Measurements from ENCODE around the gene LRRC8C. TPM values are rescaled to one million over a fixed set of nuclear protein-coding genes. Genes with fewer than 3 reads are reported as not detected.
"Not testable (repeated sequence)": the region's sequence is repeated elsewhere in the genome, so short reads cannot be mapped to it uniquely, and the experiment has no call there.

Gene LRRC8C
- total RNA-seq, 2 experiments from 2014 or later: 28.4 to 30.2 TPM

GRCh38 chr1:89702520-89703045 lies 69.7 kb downstream of the LRRC8C start:
- H3K27ac ChIP-seq (ENCODE audit: low read depth in 1 of 2, low read length in 2 of 2): no peak overlapping the region
- H3K9me3 Mint-ChIP-seq: no peaks in the 10 kb centered on the region
- ChIA-PET CTCF (interaction anchor here (1.9 kb wide), 1 partner anchor 60 kb away, joined by 7 read pairs; no protein-coding TSS in a partner anchor), POLR2A (interaction anchor here (1.4 kb wide), 1 partner anchor 43 kb away, joined by 4 read pairs; no protein-coding TSS in a partner anchor)
- H3K36me3 ChIP-seq (ENCODE audit: insufficient read depth, low read length): peaks cover 14% of the 10 kb centered on the region
- no peaks in the 10 kb centered on the region for H3K27me3 Mint-ChIP-seq
- intact Hi-C loops (cut with DNase I, micrococcal nuclease): loop anchor here in 1 of 2 experiments (5.0 kb wide), 1 partner anchor 70 kb away; the partner anchor contains the start of gene LRRC8C
- TF ChIP-seq CTCF (IDR thresholded peaks at IDR 0.05): no peak
- ATAC-seq (ENCODE audit: poor library complexity): no peak
- no peaks in the 10 kb centered on the region for H3K27me3 ChIP-seq (ENCODE audit: control insufficient read depth in 1 of 2, insufficient read depth in 2 of 2, low read length in 2 of 2)
- DNase-seq: no peak
- H3K4me3 ChIP-seq (ENCODE audit: low read length): no peak overlapping the region
- no peak overlapping the region for H3K27ac Mint-ChIP-seq
- H3K36me3 Mint-ChIP-seq (ENCODE audit: low read depth): peaks cover 73% of the 10 kb centered on the region
- peaks cover 26% of the 10 kb centered on the region for H3K4me1 ChIP-seq (ENCODE audit: insufficient read depth, low read length)
- H3K4me1 Mint-ChIP-seq (ENCODE audit: low read depth): peaks cover 70% of the 10 kb centered on the region
- no peak overlapping the region for H3K4me3 Mint-ChIP-seq
- H3K9me3 ChIP-seq (ENCODE audit: control insufficient read depth in 1 of 2, insufficient read depth in 1 of 2, low read length in 2 of 2): no peaks in the 10 kb centered on the region

- ChIA-PET CTCF (interaction anchor here (1.9 kb wide), 1 partner anchor 59 kb away, joined by 7 read pairs; no protein-coding TSS in a partner anchor), POLR2A (interaction anchor here (0.7 kb wide), 1 partner anchor 86 kb away, joined by 3 read pairs; no protein-coding TSS in a partner anchor)
- Histone ChIP-seq H3K27me3 (ENCODE audit: control insufficient read depth in 1 of 2, insufficient read depth in 2 of 2, low read length in 2 of 2) (no peaks in the 10 kb centered on the region), H3K4me1 (ENCODE audit: insufficient read depth, low read length) (peaks cover 22% of the 10 kb centered on the region), H3K27ac (ENCODE audit: low read depth in 1 of 2, low read length in 2 of 2) (no peak overlapping the region), H3K36me3 (ENCODE audit: insufficient read depth, low read length) (peaks cover 16% of the 10 kb centered on the region), H3K9me3 (ENCODE audit: control insufficient read depth in 1 of 2, insufficient read depth in 1 of 2, low read length in 2 of 2) (no peaks in the 10 kb centered on the region), H3K4me3 (ENCODE audit: low read length) (no peak overlapping the region)
- peaks cover 75% of the 10 kb centered on the region for H3K36me3 Mint-ChIP-seq (ENCODE audit: low read depth)
- H3K27me3 Mint-ChIP-seq: no peaks in the 10 kb centered on the region
- H3K9me3 Mint-ChIP-seq: no peaks in the 10 kb centered on the region
- H3K4me3 Mint-ChIP-seq: no peak overlapping the region
- peaks cover 70% of the 10 kb centered on the region for H3K4me1 Mint-ChIP-seq (ENCODE audit: low read depth)
- no peak for ATAC-seq (ENCODE audit: poor library complexity)
- peak overlapping the region; percentile 67 for H3K27ac Mint-ChIP-seq
- no peak for DNase-seq
- no peak for TF ChIP-seq CTCF (IDR thresholded peaks at IDR 0.05)
- intact Hi-C loops (cut with DNase I, micrococcal nuclease): loop anchor here in 1 of 2 experiments (5.0 kb wide), 1 partner anchor 71 kb away; the partner anchor contains the start of gene LRRC8C
These were observed 70.5 kb downstream of the LRRC8C start for GRCh38 chr1:89703469-89703868.

GRCh38 chr1:89704014-89704413 lies 71.1 kb downstream of the LRRC8C start:
- Mint-ChIP-seq H3K4me1 (ENCODE audit: low read depth) (peaks cover 70% of the 10 kb centered on the region), H3K27me3 (no peaks in the 10 kb centered on the region), H3K36me3 (ENCODE audit: low read depth) (peaks cover 75% of the 10 kb centered on the region), H3K27ac (peak overlapping the region; percentile 67), H3K4me3 (no peak overlapping the region), H3K9me3 (no peaks in the 10 kb centered on the region)
- Histone ChIP-seq H3K9me3 (ENCODE audit: control insufficient read depth in 1 of 2, insufficient read depth in 1 of 2, low read length in 2 of 2) (no peaks in the 10 kb centered on the region), H3K4me3 (ENCODE audit: low read length) (no peak overlapping the region), H3K36me3 (ENCODE audit: insufficient read depth, low read length) (peaks cover 18% of the 10 kb centered on the region), H3K27me3 (ENCODE audit: control insufficient read depth in 1 of 2, insufficient read depth in 2 of 2, low read length in 2 of 2) (no peaks in the 10 kb centered on the region), H3K27ac (ENCODE audit: low read depth in 1 of 2, low read length in 2 of 2) (no peak overlapping the region), H3K4me1 (ENCODE audit: insufficient read depth, low read length) (peaks cover 22% of the 10 kb centered on the region)
- intact Hi-C loops (cut with DNase I, micrococcal nuclease): loop anchor here in 1 of 2 experiments (5.0 kb wide), 1 partner anchor 72 kb away; the partner anchor contains the start of gene LRRC8C
- ChIA-PET POLR2A (interaction anchor here (0.7 kb wide), 1 partner anchor 86 kb away, joined by 3 read pairs; no protein-coding TSS in a partner anchor), CTCF (interaction anchor here (1.9 kb wide), 1 partner anchor 59 kb away, joined by 7 read pairs; no protein-coding TSS in a partner anchor)
- TF ChIP-seq CTCF (IDR thresholded peaks at IDR 0.05): no peak
- no peak for ATAC-seq (ENCODE audit: poor library complexity)
- no peak for DNase-seq

- H3K9me3 Mint-ChIP-seq; DNase-seq; H3K27me3 ChIP-seq (ENCODE audit: control insufficient read depth in 1 of 2, insufficient read depth in 2 of 2, low read length in 2 of 2); CTCF ChIA-PET; H3K27ac Mint-ChIP-seq; H3K27ac ChIP-seq (ENCODE audit: low read depth in 1 of 2, low read length in 2 of 2); H3K9me3 ChIP-seq (ENCODE audit: control insufficient read depth in 1 of 2, insufficient read depth in 1 of 2, low read length in 2 of 2); ATAC-seq (ENCODE audit: poor library complexity); POLR2A ChIA-PET; H3K27me3 Mint-ChIP-seq; H3K4me3 Mint-ChIP-seq; H3K4me3 ChIP-seq (ENCODE audit: low read length): not testable (repeated sequence)
- Histone ChIP-seq H3K4me1 (ENCODE audit: insufficient read depth, low read length) (peaks cover 14% of the 10 kb centered on the region), H3K36me3 (ENCODE audit: insufficient read depth, low read length) (peaks cover 21% of the 10 kb centered on the region)
- peaks cover 62% of the 10 kb centered on the region for H3K4me1 Mint-ChIP-seq (ENCODE audit: low read depth)
- H3K36me3 Mint-ChIP-seq (ENCODE audit: low read depth): peaks cover 76% of the 10 kb centered on the region
- intact Hi-C loops (cut with DNase I, micrococcal nuclease): loop anchor here in 1 of 2 experiments (5.0 kb wide), 1 partner anchor 73 kb away; the partner anchor contains the start of gene LRRC8C
These were observed 72.0 kb downstream of the LRRC8C start for GRCh38 chr1:89704885-89705284.

Data from CD4-positive, alpha-beta T cell (primary cell).